Measurements from ENCODE around the gene HNRNPA2B1. TPM values are rescaled to one million over a fixed set of nuclear protein-coding genes. Genes with fewer than 3 reads are reported as not detected.
A peak's percentile ranks its signal among the peaks of the same experiment; 100 is the strongest.

The HNRNPA2B1 gene
- total RNA-seq, 1 experiment from 2014 or later = 1,137 TPM

GRCh38 chr7:26188957-26189541, 11.5 kb downstream of the HNRNPA2B1 start:
- Histone ChIP-seq H2AFZ (ENCODE audit: low read length) (no peak overlapping the region), H4K5ac (ENCODE audit: insufficient read length, low read depth, low read length) (no peak overlapping the region), H3K4ac (ENCODE audit: low read depth, low read length) (no peak overlapping the region), H2BK15ac (ENCODE audit: low read depth, low read length) (no peak overlapping the region), H2AK5ac (ENCODE audit: insufficient read length, low read length) (no peak overlapping the region), H3K79me1 (ENCODE audit: insufficient read depth, low read depth, low read length, poor library complexity, severe bottlenecking) (no peaks in the 10 kb centered on the region), H3K18ac (ENCODE audit: insufficient read length, low read depth, low read length) (no peak overlapping the region), H4K20me1 (ENCODE audit: control insufficient read depth, insufficient read depth, insufficient read length) (no peaks in the 10 kb centered on the region), H3K14ac (ENCODE audit: insufficient read depth, low read length) (no peak overlapping the region), H3K9me3 (ENCODE audit: control insufficient read depth, low read depth, low read length) (no peaks in the 10 kb centered on the region), H3K23me2 (ENCODE audit: insufficient read length, low read depth, low read length, poor library complexity, severe bottlenecking) (no peaks in the 10 kb centered on the region), H3K27ac (ENCODE audit: insufficient read length, low read depth, low read length) (peak overlapping the region; percentile 71), H4K91ac (ENCODE audit: insufficient read length, low read depth, low read length) (no peak overlapping the region), H2BK5ac (ENCODE audit: insufficient read length, low read length) (no peak overlapping the region), H3T11ph (ENCODE audit: low read length) (no peak overlapping the region), H3K27me3 (ENCODE audit: insufficient read depth, low read length) (no peaks in the 10 kb centered on the region), H3K9ac (ENCODE audit: extremely low read depth, insufficient read length, low read length) (no peak overlapping the region), H3K56ac (ENCODE audit: insufficient read length, low read depth, low read length) (no peak overlapping the region), H3K23ac (ENCODE audit: insufficient read length, low read depth, low read length) (no peak overlapping the region), H2BK120ac (ENCODE audit: low read depth, low read length, poor library complexity, severe bottlenecking) (no peak overlapping the region), H2BK20ac (ENCODE audit: low read depth, low read length, poor library complexity, severe bottlenecking) (no peak overlapping the region), H4K8ac (replicated peaks; ENCODE audit: insufficient read length, low read depth, low read length) (no peak overlapping the region), H3K79me2 (ENCODE audit: insufficient read depth, low read length) (peaks cover 2% of the 10 kb centered on the region; the same call in 1 of the 2 replicates), H2BK12ac (ENCODE audit: insufficient read length, low read depth, low read length) (no peak overlapping the region), H3K4me1 (ENCODE audit: insufficient read depth, low read length) (no peaks in the 10 kb centered on the region), H3K4me2 (ENCODE audit: insufficient read depth, insufficient read length, low read length) (no peak overlapping the region)
- Mint-ChIP-seq H3K4me3 (no peak overlapping the region), H3K27me3 (ENCODE audit: low read depth) (no peaks in the 10 kb centered on the region; the same call in 1 of the 2 replicates), H3K9me3 (no peaks in the 10 kb centered on the region), H3K4me1 (peaks cover 23 to 35% of the 10 kb centered on the region in 2 experiments), H3K36me3 (ENCODE audit: insufficient read depth in 1 of 3, low read depth in 3 of 3) (peaks cover 54 to 85% (median 60%) of the 10 kb centered on the region in 3 experiments), H3K27ac (peak overlapping the region in 1 of 3 experiments; percentile 98; a peak in 2 of 7 replicates)
- WGBS (ENCODE audit: extremely low coverage, insufficient read length, low lambda C conversion rate) = no CpG with 5 or more reads among the region's 3 CpGs
- TF ChIP-seq, protein P1, sequence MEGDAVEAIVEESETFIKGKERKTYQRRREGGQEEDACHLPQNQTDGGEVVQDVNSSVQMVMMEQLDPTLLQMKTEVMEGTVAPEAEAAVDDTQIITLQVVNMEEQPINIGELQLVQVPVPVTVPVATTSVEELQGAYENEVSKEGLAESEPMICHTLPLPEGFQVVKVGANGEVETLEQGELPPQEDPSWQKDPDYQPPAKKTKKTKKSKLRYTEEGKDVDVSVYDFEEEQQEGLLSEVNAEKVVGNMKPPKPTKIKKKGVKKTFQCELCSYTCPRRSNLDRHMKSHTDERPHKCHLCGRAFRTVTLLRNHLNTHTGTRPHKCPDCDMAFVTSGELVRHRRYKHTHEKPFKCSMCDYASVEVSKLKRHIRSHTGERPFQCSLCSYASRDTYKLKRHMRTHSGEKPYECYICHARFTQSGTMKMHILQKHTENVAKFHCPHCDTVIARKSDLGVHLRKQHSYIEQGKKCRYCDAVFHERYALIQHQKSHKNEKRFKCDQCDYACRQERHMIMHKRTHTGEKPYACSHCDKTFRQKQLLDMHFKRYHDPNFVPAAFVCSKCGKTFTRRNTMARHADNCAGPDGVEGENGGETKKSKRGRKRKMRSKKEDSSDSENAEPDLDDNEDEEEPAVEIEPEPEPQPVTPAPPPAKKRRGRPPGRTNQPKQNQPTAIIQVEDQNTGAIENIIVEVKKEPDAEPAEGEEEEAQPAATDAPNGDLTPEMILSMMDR (conservative IDR thresholded peaks at IDR 0.05) = no peak
- no peak for DNase-seq
